Thoracic aorta (tissue), 2 donors: ENCODE measurements around the gene SPRY4. TPM values are rescaled to one million over a fixed set of nuclear protein-coding genes. Genes with fewer than 3 reads are reported as not detected.

Experiments
- ATAC-seq: fragments of 150-250 bp; one replicate; pipeline ENCODE4 v1.8.0; 2017; ENCODE audit warnings: low read depth; ENCODE audit not compliant: insufficient number of reproducible peaks, low FRiP score
- DNase-seq: peaks from one replicate; pipeline ENCODE4 v3.0.0-alpha.2; 2020; ENCODE audit warnings: low spot score
- H3K27ac ChIP-seq, 2 donors: fragments of 200-600 bp; sonication (generic); 1 replicate in 1 of 2; 2 replicates in 1 of 2; pipeline ENCODE4 v1.5.1; 2016; ENCODE audit warnings: mild to moderate bottlenecking in 2 of 2, moderate library complexity in 2 of 2
- H3K27me3 ChIP-seq: fragments of 200-600 bp; sonication (generic); replicated peaks from 2 replicates; pipeline ENCODE4 v1.6.0; 2016; ENCODE audit warnings: mild to moderate bottlenecking; ENCODE audit not compliant: insufficient read depth
- H3K36me3 ChIP-seq: fragments of 200-600 bp; sonication (generic); one replicate; pipeline ENCODE4 v1.5.1; 2016
- H3K4me1 ChIP-seq, 2 donors: fragments of 200-600 bp; sonication (generic); 1 replicate in 1 of 2; 2 replicates in 1 of 2; pipeline versions ENCODE4 v1.5.1 to v1.6.0; 2016; ENCODE audit warnings: low read depth in 2 of 2, mild to moderate bottlenecking in 1 of 2; ENCODE audit not compliant: control insufficient read depth in 1 of 2
- H3K4me3 ChIP-seq: fragments of 200-600 bp; sonication (generic); 2 replicates; pipeline ENCODE4 v1.5.1; 2016; ENCODE audit warnings: mild to moderate bottlenecking
- H3K9me3 ChIP-seq: fragments of 200-600 bp; sonication (generic); 2 replicates; pipeline ENCODE4 v1.5.1; 2016
- total RNA-seq, 2 donors: library from RNA; depleted of rRNA; stranded (reverse); fragments of >200 nt; gene quantifications; one replicate each; pipeline versions ENCODE4 v1.1.0 to v1.2.3, GENCODE V29; 2016
- TF ChIP-seq, protein P1 (sequence below): fragments of 200-600 bp; sonication (generic); IDR thresholded peaks from one replicate; pipeline ENCODE4 v1.5.1; 2019; ENCODE audit warnings: antibody characterized with exemption

SPRY4 gene
- total RNA-seq, 2 donors from 2014 or later = 63.4 to 136 TPM

DNA sequence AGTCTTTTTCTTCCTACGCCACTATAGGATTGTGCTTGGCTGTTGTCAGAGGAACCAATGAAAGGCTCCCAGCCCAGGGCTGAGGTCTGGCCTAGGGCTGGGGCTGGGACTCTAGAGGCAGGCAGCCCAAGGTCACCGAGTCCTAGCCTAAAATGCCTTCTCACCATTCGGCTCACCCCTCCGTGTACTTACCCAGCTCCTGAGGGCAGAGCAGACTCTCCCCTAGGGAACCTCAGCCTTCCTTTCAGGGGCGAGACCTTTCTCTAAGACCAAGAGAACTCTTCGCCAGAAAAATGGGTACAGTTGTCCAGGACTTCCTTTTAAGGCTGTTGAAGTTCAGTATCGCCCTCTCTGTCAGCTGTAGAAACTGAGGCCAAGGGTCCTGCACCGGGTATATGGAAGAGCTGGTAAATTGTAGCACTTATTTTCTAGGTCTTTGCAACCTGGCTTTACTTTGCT is 1.7 kb upstream of the SPRY4 start:
- Histone ChIP-seq H3K4me1 (peaks cover 16 to 31% of the 10 kb centered on the region in 2 donors), H3K4me3 (peak overlapping the region; percentile 84), H3K27ac (peak overlapping the region; percentile 93 to 99), H3K9me3 (no peaks in the 10 kb centered on the region), H3K36me3 (no peaks in the 10 kb centered on the region), H3K27me3 (no peaks in the 10 kb centered on the region)
- DNase-seq = no peak
- no peak for ATAC-seq
- TF ChIP-seq, protein P1, sequence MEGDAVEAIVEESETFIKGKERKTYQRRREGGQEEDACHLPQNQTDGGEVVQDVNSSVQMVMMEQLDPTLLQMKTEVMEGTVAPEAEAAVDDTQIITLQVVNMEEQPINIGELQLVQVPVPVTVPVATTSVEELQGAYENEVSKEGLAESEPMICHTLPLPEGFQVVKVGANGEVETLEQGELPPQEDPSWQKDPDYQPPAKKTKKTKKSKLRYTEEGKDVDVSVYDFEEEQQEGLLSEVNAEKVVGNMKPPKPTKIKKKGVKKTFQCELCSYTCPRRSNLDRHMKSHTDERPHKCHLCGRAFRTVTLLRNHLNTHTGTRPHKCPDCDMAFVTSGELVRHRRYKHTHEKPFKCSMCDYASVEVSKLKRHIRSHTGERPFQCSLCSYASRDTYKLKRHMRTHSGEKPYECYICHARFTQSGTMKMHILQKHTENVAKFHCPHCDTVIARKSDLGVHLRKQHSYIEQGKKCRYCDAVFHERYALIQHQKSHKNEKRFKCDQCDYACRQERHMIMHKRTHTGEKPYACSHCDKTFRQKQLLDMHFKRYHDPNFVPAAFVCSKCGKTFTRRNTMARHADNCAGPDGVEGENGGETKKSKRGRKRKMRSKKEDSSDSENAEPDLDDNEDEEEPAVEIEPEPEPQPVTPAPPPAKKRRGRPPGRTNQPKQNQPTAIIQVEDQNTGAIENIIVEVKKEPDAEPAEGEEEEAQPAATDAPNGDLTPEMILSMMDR = no peak

DNA sequence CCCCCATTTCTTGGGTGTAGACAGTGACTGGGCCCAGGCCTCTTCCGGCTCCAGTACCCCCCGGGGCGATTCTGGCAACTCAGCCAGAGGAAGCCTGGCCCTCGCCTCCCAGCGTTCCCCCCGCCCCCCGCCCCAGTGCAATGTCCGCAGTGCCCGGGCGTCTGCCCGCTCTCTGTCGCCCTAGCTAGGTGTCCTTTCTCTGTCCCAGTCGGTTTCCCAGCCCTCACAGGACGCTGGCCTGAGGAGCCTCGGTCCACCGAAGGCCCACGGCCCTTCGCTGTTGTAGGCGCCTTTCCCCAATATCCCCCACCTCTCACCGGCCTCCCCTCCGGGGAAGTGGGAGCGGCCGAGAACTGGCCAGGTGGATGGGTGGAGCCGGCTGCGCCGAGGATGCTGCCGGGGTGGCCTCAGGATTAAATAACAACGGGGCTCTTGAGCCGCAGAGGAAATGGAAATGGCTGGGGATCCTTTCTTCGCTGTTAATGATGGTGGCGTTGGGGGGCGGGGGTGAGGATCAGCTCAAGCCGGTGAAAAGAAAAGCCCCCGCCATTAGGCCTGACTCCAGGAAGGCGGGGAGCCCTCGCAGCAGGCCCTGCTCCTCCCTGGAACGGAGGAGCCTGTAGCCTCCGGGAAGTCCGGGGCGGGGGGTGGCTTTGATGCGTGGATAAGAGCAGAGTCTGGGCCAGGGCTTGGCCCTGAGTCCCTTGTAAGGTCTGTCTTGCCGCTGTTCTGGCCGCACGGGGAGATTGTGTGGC is 1.1 kb upstream of the SPRY4 start:
- no peaks in the 10 kb centered on the region for H3K27me3 ChIP-seq
- DNase-seq (no peak), ATAC-seq (no peak)
- no peaks in the 10 kb centered on the region for H3K9me3 ChIP-seq
- H3K27ac ChIP-seq = peak overlapping the region; percentile 93 to 99
- TF ChIP-seq, protein P1 = no peak
- H3K36me3 ChIP-seq = no peaks in the 10 kb centered on the region
- peak overlapping the region; percentile 84 for H3K4me3 ChIP-seq
- peaks cover 20 to 38% of the 10 kb centered on the region in 2 donors for H3K4me1 ChIP-seq

DNA sequence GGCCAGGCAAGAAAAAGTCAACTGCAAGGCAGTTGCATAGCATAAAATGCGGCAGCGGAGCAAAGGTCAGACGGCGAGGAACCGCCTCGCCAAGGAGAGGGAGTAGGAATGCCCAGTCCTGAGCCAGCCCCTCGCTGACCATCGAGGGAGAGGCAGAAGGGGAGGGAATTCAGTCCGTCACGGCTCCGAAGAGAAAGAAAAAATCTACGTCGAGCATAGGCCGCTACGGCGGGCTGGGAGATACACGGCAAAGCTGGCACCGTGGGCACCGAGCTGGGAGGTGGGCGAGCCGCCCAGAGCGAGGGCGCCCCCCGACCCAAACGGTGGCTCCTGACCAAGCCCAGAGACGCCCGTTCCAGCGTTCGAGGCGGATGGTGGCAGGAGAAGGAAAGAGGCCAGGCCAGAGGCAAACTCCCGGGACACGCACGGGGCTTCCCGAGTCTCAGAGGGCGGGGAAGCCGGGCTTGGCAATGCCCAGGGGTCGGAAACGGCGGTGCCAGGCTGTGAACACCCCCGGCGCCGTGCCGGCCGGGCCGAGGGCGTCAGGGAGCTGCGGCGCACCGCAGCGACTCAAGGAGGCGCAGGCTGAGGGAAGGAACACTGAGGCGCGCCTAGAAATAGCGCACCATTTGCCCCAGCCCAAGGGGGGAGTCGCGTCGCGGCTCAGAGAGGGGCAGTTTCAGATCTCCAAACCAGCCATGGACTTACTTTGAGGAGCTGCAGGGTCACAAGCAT is 518 bp downstream of the SPRY4 start:
- Histone ChIP-seq H3K36me3 (no peaks in the 10 kb centered on the region), H3K4me3 (peak overlapping the region; percentile 84), H3K4me1 (peaks cover 30 to 54% of the 10 kb centered on the region in 2 donors), H3K9me3 (no peaks in the 10 kb centered on the region), H3K27ac (peak overlapping the region; percentile 93 to 99), H3K27me3 (no peaks in the 10 kb centered on the region)
- TF ChIP-seq, protein P1 = peak; percentile 37
- DNase-seq (no peak), ATAC-seq (peak; percentile 30)

DNA sequence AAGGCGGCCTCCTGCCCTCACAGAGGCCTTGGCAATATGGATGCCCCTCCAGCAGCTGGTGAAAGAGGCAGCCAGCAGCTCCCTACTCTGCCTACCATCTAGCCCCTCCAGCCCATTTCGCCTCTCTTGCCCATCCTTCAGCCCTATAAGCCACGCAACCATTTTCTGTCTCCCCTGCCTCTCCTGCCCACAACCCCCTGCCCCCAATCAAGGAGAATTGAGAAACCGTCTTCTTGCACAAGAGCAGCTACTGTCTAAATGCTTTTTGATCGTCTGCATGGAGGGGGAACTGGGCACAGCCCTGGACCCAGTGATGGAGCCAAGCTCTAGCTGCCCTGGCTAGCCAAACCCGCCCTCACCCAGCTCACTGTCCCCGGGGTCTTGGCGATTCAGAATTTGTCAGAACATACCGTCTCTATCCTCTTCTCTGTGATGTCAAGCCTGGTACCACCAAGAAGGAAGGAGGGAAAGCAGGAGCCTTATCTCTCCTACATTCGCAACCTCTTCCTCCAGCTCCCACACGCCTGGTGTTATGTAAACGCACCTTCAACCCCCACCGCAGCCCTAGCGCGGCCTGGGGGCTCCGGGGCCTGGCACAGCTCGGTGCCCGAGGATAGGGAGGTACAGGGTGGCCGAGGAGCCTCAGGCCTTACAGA is 1.2 kb downstream of the SPRY4 start:
- TF ChIP-seq, protein P1 = no peak
- H3K36me3 ChIP-seq = no peaks in the 10 kb centered on the region
- peak overlapping the region; percentile 93 to 99 for H3K27ac ChIP-seq
- H3K9me3 ChIP-seq = no peaks in the 10 kb centered on the region
- peaks cover 30 to 60% of the 10 kb centered on the region in 2 donors for H3K4me1 ChIP-seq
- DNase-seq = no peak
- no peak for ATAC-seq
- H3K27me3 ChIP-seq = no peaks in the 10 kb centered on the region
- H3K4me3 ChIP-seq = peak overlapping the region; percentile 84
